ENCODE measurements around the gene SORCS2.

The SORCS2 gene

DNA sequence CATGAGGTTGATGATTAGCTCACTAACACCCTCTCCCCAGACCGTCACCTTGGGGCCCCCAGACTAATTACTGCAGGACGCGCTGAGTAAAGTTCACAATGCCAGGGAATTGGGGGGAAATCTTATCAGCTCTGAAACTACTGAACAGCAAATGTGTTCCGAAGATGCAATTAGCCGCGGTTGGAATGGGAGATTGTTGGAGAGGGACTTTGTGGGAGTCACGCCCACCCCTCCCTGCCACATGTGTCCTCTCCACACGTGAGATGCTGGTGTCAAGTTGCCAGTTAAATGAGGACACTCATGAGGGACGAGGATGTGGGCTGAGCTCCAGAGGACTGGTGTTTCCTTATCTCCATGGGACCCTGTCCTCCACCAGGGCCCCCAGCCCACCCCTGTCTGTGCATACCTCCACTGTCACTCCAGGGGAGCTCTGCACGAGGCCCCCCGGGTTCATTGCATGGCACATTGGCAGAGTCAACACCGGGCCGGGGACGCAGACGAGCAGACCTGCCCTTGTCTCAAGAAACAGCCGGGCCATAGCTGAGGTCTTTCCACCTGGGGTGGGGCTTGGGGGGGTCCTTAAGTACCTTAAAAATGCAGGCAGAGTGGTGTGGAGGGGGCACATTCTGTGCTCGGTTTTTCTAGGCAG, 417.8 kb downstream of the SORCS2 start:
- POLR2A ChIA-PET, result no interaction called here
- CTCF ChIA-PET, result no interaction called here
- no peaks in the 10 kb centered on the region for H3K9me3 ChIP-seq (ENCODE audit: control extremely low read depth in 1 of 5, control insufficient read depth in 4 of 5, insufficient read depth in 2 of 5, low read depth in 1 of 5, low read length in 4 of 5)

DNA sequence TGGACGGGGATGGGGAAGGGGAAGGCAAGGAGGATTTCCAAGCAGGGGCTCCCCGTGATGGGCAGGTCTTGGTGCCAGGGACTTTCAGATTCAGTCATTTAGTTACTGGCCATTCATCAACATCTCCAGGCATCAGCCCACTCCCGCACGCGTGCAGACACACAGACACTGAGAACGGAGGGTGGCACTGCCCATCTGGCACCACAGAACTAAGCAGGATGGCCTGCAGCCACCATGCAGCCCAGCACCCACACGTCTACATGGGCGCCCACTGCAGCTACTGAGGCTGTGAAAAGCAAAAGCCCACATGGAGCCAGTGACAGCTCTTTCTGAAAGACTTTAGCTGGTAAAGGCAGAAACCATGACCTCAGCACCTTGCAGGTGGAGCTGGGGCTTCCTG, 418.5 kb downstream of the SORCS2 start:
- POLR2A ChIA-PET, result no interaction called here
- CTCF ChIA-PET, result no interaction called here
- Histone ChIP-seq H3K4me3 (ENCODE audit: control insufficient read depth in 1 of 7, extremely low read depth in 1 of 7, insufficient read depth in 4 of 7, low read depth in 2 of 7, low read length in 6 of 7) (no peak overlapping the region), H3K36me3 (ENCODE audit: control insufficient read depth in 4 of 4, insufficient read depth in 4 of 4, low read length in 3 of 4) (no peaks in the 10 kb centered on the region), H3K9me3 (ENCODE audit: control extremely low read depth in 1 of 5, control insufficient read depth in 4 of 5, insufficient read depth in 2 of 5, low read depth in 1 of 5, low read length in 4 of 5) (no peaks in the 10 kb centered on the region), H3K4me1 (ENCODE audit: control extremely low read depth in 1 of 4, control insufficient read depth in 4 of 4, insufficient read depth in 4 of 4, low read length in 3 of 4) (no peaks in the 10 kb centered on the region), H3K27me3 (replicated peaks in 2 of 5; ENCODE audit: control insufficient read depth in 4 of 5, insufficient read depth in 5 of 5, low read length in 4 of 5) (peaks cover 0 to 22% (median 2%) of the 10 kb centered on the region in 5 experiments), H3K27ac (ENCODE audit: insufficient read depth in 1 of 2, low read depth in 1 of 2, low read length in 2 of 2, poor library complexity in 1 of 2, severe bottlenecking in 2 of 2) (no peak overlapping the region)
- no peak for DNase-seq
- WGBS (ENCODE audit: insufficient coverage), result 95% methylated on average over 7 of the region's 8 CpGs

More for the DNA sequence above, 417.8 kb downstream of the SORCS2 start:
- H3K36me3 ChIP-seq (ENCODE audit: control insufficient read depth in 4 of 4, insufficient read depth in 4 of 4, low read length in 3 of 4), result no peaks in the 10 kb centered on the region
- H3K27me3 ChIP-seq (replicated peaks in 2 of 5; ENCODE audit: control insufficient read depth in 4 of 5, insufficient read depth in 5 of 5, low read length in 4 of 5), result peaks cover 0 to 22% (median 2%) of the 10 kb centered on the region in 5 experiments
- no peak overlapping the region for H3K27ac ChIP-seq (ENCODE audit: insufficient read depth in 1 of 2, low read depth in 1 of 2, low read length in 2 of 2, poor library complexity in 1 of 2, severe bottlenecking in 2 of 2)
- 91% methylated on average over 13 of the region's 17 CpGs for WGBS (ENCODE audit: insufficient coverage)
- DNase-seq, result no peak
- no peaks in the 10 kb centered on the region for H3K4me1 ChIP-seq (ENCODE audit: control extremely low read depth in 1 of 4, control insufficient read depth in 4 of 4, insufficient read depth in 4 of 4, low read length in 3 of 4)
- no peak overlapping the region for H3K4me3 ChIP-seq (ENCODE audit: control insufficient read depth in 1 of 7, extremely low read depth in 1 of 7, insufficient read depth in 4 of 7, low read depth in 2 of 7, low read length in 6 of 7)

DNA sequence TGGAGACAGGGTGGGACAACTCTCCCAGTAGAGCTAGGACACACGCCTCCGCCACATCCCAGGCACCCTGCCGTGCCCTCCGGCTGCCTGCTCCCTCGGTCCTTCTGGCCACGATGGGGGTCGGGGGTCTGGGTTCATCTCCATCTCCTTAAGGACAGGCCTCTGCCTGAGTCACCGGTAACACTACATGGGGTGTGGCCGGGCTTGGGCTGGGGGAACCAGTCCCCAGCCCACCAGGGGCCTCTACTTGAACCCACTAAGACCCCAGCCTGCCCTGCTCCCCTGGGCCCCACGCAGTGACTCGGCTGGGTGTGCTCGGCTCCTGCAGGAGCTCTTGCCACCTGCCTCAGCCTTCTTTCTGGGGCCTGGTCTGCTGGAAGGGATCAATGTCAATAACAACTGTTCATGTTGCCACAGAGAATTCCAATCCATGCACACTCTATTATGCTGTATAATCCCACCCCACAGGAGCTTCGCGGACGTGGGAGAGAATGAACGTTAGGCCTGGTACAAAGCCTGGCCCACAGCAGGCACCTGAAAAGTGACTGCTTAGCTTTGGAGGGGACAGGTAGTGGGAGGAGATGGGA, 420.1 kb downstream of the SORCS2 start:
- WGBS (ENCODE audit: insufficient coverage), result 91% methylated on average over 10 of the region's 16 CpGs
- Histone ChIP-seq H3K27me3 (replicated peaks in 2 of 5; ENCODE audit: control insufficient read depth in 4 of 5, insufficient read depth in 5 of 5, low read length in 4 of 5) (peaks cover 0 to 23% (median 2%) of the 10 kb centered on the region in 5 experiments), H3K4me1 (ENCODE audit: control extremely low read depth in 1 of 4, control insufficient read depth in 4 of 4, insufficient read depth in 4 of 4, low read length in 3 of 4) (no peaks in the 10 kb centered on the region), H3K36me3 (ENCODE audit: control insufficient read depth in 4 of 4, insufficient read depth in 4 of 4, low read length in 3 of 4) (no peaks in the 10 kb centered on the region), H3K9me3 (ENCODE audit: control extremely low read depth in 1 of 5, control insufficient read depth in 4 of 5, insufficient read depth in 2 of 5, low read depth in 1 of 5, low read length in 4 of 5) (no peaks in the 10 kb centered on the region), H3K4me3 (ENCODE audit: control insufficient read depth in 1 of 7, extremely low read depth in 1 of 7, insufficient read depth in 4 of 7, low read depth in 2 of 7, low read length in 6 of 7) (no peak overlapping the region), H3K27ac (ENCODE audit: insufficient read depth in 1 of 2, low read depth in 1 of 2, low read length in 2 of 2, poor library complexity in 1 of 2, severe bottlenecking in 2 of 2) (no peak overlapping the region)
- ChIA-PET POLR2A (no interaction called here), CTCF (no interaction called here)
- no peak for DNase-seq

DNA sequence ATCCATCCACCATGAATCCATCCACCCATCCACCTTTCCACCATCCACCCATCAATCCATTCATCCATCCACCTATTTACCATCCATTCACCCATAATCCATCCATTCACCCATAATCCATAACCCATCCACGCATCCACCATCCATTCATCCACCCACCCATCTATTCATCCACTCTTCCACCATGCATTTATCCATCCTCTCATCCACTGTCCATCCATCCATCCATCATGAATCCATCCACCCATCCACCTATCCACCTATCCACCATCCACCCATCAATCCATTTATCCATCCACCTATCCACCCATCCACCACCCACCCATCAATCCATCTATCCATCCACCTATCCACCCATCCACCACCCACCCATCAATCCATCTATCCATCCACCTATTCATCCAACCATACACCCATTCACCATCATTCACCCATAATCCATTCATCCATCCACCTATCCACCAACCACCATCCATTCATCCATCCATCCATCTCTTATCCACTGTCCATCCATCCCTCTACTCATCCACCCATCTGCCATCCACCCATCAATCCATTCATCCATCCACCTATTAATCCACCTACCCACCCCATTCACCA, 422.1 kb downstream of the SORCS2 start:
- no peak for DNase-seq
- ChIA-PET CTCF (no interaction called here), POLR2A (no interaction called here)
- Histone ChIP-seq H3K9me3 (ENCODE audit: control extremely low read depth in 1 of 5, control insufficient read depth in 4 of 5, insufficient read depth in 2 of 5, low read depth in 1 of 5, low read length in 4 of 5) (no peaks in the 10 kb centered on the region), H3K4me3 (ENCODE audit: control insufficient read depth in 1 of 7, extremely low read depth in 1 of 7, insufficient read depth in 4 of 7, low read depth in 2 of 7, low read length in 6 of 7) (no peak overlapping the region), H3K4me1 (ENCODE audit: control extremely low read depth in 1 of 4, control insufficient read depth in 4 of 4, insufficient read depth in 4 of 4, low read length in 3 of 4) (no peaks in the 10 kb centered on the region), H3K27me3 (replicated peaks in 2 of 5; ENCODE audit: control insufficient read depth in 4 of 5, insufficient read depth in 5 of 5, low read length in 4 of 5) (peaks cover 0 to 25% (median 5%) of the 10 kb centered on the region in 5 experiments), H3K27ac (ENCODE audit: insufficient read depth in 1 of 2, low read depth in 1 of 2, low read length in 2 of 2, poor library complexity in 1 of 2, severe bottlenecking in 2 of 2) (no peak overlapping the region), H3K36me3 (ENCODE audit: control insufficient read depth in 4 of 4, insufficient read depth in 4 of 4, low read length in 3 of 4) (no peaks in the 10 kb centered on the region)
- WGBS (ENCODE audit: insufficient coverage), result 100% methylated on average over 1 of the region's 1 CpG

DNA sequence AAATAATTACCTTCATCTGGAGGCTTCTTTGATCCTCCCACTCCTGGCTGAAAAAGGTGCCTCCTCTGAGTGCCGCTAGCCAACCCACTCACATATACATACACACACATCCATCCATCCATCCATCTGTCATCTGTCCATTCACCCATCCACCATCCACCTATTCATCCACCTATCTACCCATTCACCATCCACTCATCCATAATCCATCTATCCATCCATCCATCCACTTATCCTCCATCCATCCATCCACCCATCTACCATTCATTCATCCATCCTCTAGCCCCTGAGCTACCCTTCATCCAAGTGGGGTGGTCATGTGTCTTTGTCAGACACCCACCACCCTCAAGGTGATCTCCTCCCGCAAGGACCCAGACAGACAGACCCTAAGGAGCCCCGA, 423.9 kb downstream of the SORCS2 start:
- WGBS (ENCODE audit: insufficient coverage), result no CpG with 5 or more reads among the region's 3 CpGs

DNA sequence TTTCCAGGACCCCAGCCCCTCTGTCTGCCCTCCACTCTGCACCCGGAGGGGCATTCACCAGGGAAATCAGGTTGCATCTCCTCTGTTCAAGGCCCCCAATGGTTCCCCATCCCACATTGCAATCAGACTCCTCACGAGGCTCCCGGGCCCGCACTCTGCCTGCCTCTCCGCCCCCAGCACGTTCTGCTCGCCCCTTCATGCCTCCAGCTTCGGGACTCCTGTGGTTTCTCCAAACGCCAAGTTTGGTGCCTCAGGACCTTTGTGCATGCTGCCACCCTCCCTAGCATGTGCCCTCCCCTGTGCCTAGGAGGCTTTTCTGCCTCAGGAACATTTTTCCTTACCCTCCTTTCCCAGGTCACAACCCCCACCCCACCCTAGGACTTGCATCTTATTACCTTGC, 426.0 kb downstream of the SORCS2 start:
- CTCF ChIA-PET, result no interaction called here

More for the DNA sequence above, 423.9 kb downstream of the SORCS2 start:
- DNase-seq, result no peak
- Histone ChIP-seq H3K27me3 (replicated peaks in 2 of 5; ENCODE audit: control insufficient read depth in 4 of 5, insufficient read depth in 5 of 5, low read length in 4 of 5) (peaks cover 0 to 26% (median 5%) of the 10 kb centered on the region in 5 experiments), H3K27ac (ENCODE audit: insufficient read depth in 1 of 2, low read depth in 1 of 2, low read length in 2 of 2, poor library complexity in 1 of 2, severe bottlenecking in 2 of 2) (no peak overlapping the region), H3K4me1 (ENCODE audit: control extremely low read depth in 1 of 4, control insufficient read depth in 4 of 4, insufficient read depth in 4 of 4, low read length in 3 of 4) (peaks cover 0 to 13% (median 9%) of the 10 kb centered on the region in 4 experiments), H3K36me3 (ENCODE audit: control insufficient read depth in 4 of 4, insufficient read depth in 4 of 4, low read length in 3 of 4) (no peaks in the 10 kb centered on the region), H3K4me3 (ENCODE audit: control insufficient read depth in 1 of 7, extremely low read depth in 1 of 7, insufficient read depth in 4 of 7, low read depth in 2 of 7, low read length in 6 of 7) (no peak overlapping the region), H3K9me3 (ENCODE audit: control extremely low read depth in 1 of 5, control insufficient read depth in 4 of 5, insufficient read depth in 2 of 5, low read depth in 1 of 5, low read length in 4 of 5) (no peaks in the 10 kb centered on the region)
- ChIA-PET POLR2A (no interaction called here), CTCF (no interaction called here)

DNA sequence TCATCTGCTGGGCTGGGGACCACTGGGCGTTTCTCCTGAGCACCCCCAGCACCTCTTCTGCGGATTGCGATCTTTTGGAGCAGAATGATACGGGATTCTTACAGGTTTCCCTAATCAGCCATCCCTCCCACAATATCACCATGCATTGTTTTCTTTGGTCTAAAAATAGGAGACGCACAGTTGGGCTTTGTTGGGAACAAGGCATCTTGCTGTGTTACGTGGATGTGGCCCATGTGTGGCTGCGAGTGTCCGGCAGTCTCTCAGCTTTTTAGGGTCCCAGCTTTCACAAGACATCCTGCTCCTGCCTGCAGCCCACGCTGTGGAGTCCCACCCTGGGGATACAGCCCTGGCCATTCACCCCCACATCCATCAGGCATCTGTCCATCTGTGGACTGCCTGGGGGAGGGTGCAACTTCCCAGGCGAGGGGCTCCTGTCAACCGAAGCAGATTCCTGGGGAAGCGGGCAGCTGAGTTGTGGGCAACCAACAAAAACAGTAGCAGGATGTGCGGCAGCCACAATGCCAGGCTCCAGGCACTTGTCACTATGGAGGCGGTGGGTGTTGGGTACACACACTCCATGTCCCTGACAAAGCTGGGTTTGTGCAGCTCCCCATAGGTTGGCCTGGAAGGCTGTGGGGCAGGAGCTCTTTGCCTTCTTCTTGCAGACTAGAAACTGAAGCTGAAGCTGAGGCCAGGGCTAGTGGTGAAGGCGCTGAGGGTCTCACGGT, 427.9 kb downstream of the SORCS2 start:
- ChIA-PET CTCF (no interaction called here), POLR2A (no interaction called here)
- Histone ChIP-seq H3K27ac (ENCODE audit: insufficient read depth in 1 of 2, low read depth in 1 of 2, low read length in 2 of 2, poor library complexity in 1 of 2, severe bottlenecking in 2 of 2) (no peak overlapping the region), H3K4me1 (ENCODE audit: control extremely low read depth in 1 of 4, control insufficient read depth in 4 of 4, insufficient read depth in 4 of 4, low read length in 3 of 4) (peaks cover 0 to 16% (median 10%) of the 10 kb centered on the region in 4 experiments), H3K9me3 (ENCODE audit: control extremely low read depth in 1 of 5, control insufficient read depth in 4 of 5, insufficient read depth in 2 of 5, low read depth in 1 of 5, low read length in 4 of 5) (no peaks in the 10 kb centered on the region), H3K4me3 (ENCODE audit: control insufficient read depth in 1 of 7, extremely low read depth in 1 of 7, insufficient read depth in 4 of 7, low read depth in 2 of 7, low read length in 6 of 7) (no peak overlapping the region), H3K36me3 (ENCODE audit: control insufficient read depth in 4 of 4, insufficient read depth in 4 of 4, low read length in 3 of 4) (no peaks in the 10 kb centered on the region), H3K27me3 (replicated peaks in 2 of 5; ENCODE audit: control insufficient read depth in 4 of 5, insufficient read depth in 5 of 5, low read length in 4 of 5) (peaks cover 0 to 48% (median 7%) of the 10 kb centered on the region in 5 experiments)
- WGBS (ENCODE audit: insufficient coverage), result 37% methylated on average over 14 of the region's 16 CpGs
- DNase-seq, result peak in 2 of 3 donors; percentile 23 to 38

More for the DNA sequence above, 426.0 kb downstream of the SORCS2 start:
- Histone ChIP-seq H3K27me3 (replicated peaks in 2 of 5; ENCODE audit: control insufficient read depth in 4 of 5, insufficient read depth in 5 of 5, low read length in 4 of 5) (peaks cover 0 to 40% (median 5%) of the 10 kb centered on the region in 5 experiments), H3K36me3 (ENCODE audit: control insufficient read depth in 4 of 4, insufficient read depth in 4 of 4, low read length in 3 of 4) (no peaks in the 10 kb centered on the region), H3K9me3 (ENCODE audit: control extremely low read depth in 1 of 5, control insufficient read depth in 4 of 5, insufficient read depth in 2 of 5, low read depth in 1 of 5, low read length in 4 of 5) (no peaks in the 10 kb centered on the region), H3K4me3 (ENCODE audit: control insufficient read depth in 1 of 7, extremely low read depth in 1 of 7, insufficient read depth in 4 of 7, low read depth in 2 of 7, low read length in 6 of 7) (no peak overlapping the region), H3K4me1 (ENCODE audit: control extremely low read depth in 1 of 4, control insufficient read depth in 4 of 4, insufficient read depth in 4 of 4, low read length in 3 of 4) (peaks cover 0 to 16% (median 10%) of the 10 kb centered on the region in 4 experiments), H3K27ac (ENCODE audit: insufficient read depth in 1 of 2, low read depth in 1 of 2, low read length in 2 of 2, poor library complexity in 1 of 2, severe bottlenecking in 2 of 2) (no peak overlapping the region)
- DNase-seq, result no peak
- POLR2A ChIA-PET, result no interaction called here
- 88% methylated on average over 9 of the region's 9 CpGs for WGBS (ENCODE audit: insufficient coverage)

Data from common myeloid progenitor, CD34-positive (primary cell).